ENCODE data around the gene DNASE2.

DNA sequence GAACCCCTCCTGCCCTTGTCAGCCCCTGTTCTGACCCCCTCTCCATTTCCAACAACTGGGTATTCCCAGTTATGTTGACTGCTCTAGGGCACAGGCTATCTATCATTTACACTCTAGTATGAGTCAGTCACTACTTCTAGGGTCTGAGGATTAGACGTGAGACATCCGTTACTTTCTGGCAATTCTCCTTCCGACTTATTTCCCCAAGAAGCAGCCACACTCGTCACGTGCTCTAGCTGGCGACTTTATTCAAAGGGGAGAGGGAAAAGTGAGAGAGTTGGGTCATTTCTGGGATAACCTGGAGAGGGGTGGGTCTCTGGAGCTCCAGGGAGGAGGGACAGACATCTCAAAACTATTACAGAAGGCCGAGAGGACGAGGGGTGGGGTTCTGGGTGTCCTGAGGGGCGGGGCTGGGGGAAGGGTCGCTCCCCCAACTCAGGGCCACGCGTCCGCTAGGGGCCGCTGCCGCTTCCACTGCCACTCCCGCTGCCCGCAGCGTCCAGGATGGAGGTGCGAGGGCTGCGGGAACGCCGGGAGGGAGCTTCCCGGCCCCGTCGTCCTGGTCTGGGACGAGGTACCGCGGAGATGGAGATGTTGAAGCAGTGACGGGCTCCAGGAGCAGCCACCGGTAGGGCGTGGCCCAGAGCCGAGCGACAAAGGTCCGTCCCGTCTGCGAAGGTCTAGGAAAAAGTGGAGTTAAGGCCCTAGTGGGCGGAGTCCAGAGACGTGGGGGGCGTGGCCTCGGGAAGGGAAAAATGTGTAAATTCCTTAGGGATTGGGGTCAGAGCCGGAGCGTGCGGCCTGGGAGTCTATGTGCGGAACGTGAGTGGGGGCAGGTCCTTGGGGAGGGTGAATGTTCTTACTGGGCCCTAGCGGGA, 55.8 kb downstream of the DNASE2 start:
- TF ChIP-seq, protein P1, sequence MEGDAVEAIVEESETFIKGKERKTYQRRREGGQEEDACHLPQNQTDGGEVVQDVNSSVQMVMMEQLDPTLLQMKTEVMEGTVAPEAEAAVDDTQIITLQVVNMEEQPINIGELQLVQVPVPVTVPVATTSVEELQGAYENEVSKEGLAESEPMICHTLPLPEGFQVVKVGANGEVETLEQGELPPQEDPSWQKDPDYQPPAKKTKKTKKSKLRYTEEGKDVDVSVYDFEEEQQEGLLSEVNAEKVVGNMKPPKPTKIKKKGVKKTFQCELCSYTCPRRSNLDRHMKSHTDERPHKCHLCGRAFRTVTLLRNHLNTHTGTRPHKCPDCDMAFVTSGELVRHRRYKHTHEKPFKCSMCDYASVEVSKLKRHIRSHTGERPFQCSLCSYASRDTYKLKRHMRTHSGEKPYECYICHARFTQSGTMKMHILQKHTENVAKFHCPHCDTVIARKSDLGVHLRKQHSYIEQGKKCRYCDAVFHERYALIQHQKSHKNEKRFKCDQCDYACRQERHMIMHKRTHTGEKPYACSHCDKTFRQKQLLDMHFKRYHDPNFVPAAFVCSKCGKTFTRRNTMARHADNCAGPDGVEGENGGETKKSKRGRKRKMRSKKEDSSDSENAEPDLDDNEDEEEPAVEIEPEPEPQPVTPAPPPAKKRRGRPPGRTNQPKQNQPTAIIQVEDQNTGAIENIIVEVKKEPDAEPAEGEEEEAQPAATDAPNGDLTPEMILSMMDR (conservative IDR thresholded peaks at IDR 0.05) = peak; percentile 86
- no peak for TF ChIP-seq ZFX (IDR thresholded peaks at IDR 0.05)
